Brain microvascular endothelial cell (primary cell): ENCODE measurements around the gene PAIP1.

Experiments used
- DNase-seq: peaks from one replicate; pipeline ENCODE4 v3.0.0-alpha.2; 2020
- H3K27ac ChIP-seq: fragments of 250-450 bp; sonication (Bioruptor Pico); 2 replicates; pipeline ENCODE4 v1.5.1; 2020; ENCODE audit warnings: mild to moderate bottlenecking, moderate library complexity
- H3K27me3 ChIP-seq: fragments of 250-450 bp; sonication (Bioruptor Pico); replicated peaks from 2 replicates; pipeline ENCODE4 v1.5.1; 2020; ENCODE audit warnings: mild to moderate bottlenecking
- H3K36me3 ChIP-seq: fragments of 250-450 bp; sonication (Bioruptor Pico); replicated peaks from 2 replicates; pipeline ENCODE4 v1.5.1; 2020; ENCODE audit warnings: mild to moderate bottlenecking
- H3K4me3 ChIP-seq: 2 replicates; pipeline ENCODE4 v1.5.1; 2011; ENCODE audit warnings: low read depth, mild to moderate bottlenecking, control low read depth, low read length, moderate library complexity
- in situ Hi-C: cut with HindIII; loops from 2 replicates; pipeline ENCODE4 v1.10.0; 2017; ENCODE audit warnings: low sequenced_read_pairs, low pct_ligation_motif_present
- TF ChIP-seq, protein P1 (sequence below): IDR thresholded peaks from 2 replicates; pipeline ENCODE4 v1.5.1; 2011; ENCODE audit warnings: low read depth, mild to moderate bottlenecking, moderate library complexity, low read length, control low read depth, inconsistent platforms; ENCODE audit errors: missing control alignments

The PAIP1 gene

DNA sequence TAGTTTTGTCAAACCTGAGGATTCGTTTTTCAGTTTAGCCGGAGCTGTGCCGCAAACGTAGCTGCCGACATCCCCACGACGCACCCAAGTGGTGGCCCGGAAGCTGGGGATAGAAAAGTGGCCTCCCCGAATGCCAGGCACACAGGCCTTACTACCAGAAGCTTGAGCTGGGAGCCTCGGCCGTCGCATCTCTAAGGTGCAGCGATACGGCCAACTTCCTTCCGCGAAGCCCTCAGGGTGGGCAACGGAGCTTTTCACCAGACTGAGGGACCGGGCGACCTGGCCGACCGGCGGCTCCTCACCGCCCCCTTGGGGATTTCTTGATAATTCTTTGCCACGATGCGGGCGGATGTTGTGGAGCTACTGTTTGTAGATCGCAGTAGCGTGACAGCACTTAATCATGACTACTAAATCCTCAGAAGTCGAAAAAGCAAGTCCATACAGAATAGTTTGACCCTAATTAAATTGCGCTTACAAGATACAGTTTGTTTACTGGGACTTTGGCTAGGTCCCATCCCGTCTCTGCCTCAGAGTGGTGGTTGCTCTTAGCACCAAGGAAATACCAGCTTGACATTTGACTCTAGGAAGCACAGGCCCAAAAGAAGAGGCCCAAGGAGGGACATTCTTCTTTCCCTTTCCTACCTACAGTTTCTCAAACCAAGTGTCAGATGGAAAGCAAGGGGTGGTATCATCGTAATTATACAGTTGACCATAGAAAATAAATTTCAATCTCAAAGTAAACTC lies 72.6 kb downstream of the PAIP1 start:
- Histone ChIP-seq H3K36me3 (no peaks in the 10 kb centered on the region), H3K4me3 (peak overlapping the region; percentile 85), H3K27ac (peak overlapping the region; percentile 93), H3K27me3 (no peaks in the 10 kb centered on the region)
- TF ChIP-seq, protein P1, sequence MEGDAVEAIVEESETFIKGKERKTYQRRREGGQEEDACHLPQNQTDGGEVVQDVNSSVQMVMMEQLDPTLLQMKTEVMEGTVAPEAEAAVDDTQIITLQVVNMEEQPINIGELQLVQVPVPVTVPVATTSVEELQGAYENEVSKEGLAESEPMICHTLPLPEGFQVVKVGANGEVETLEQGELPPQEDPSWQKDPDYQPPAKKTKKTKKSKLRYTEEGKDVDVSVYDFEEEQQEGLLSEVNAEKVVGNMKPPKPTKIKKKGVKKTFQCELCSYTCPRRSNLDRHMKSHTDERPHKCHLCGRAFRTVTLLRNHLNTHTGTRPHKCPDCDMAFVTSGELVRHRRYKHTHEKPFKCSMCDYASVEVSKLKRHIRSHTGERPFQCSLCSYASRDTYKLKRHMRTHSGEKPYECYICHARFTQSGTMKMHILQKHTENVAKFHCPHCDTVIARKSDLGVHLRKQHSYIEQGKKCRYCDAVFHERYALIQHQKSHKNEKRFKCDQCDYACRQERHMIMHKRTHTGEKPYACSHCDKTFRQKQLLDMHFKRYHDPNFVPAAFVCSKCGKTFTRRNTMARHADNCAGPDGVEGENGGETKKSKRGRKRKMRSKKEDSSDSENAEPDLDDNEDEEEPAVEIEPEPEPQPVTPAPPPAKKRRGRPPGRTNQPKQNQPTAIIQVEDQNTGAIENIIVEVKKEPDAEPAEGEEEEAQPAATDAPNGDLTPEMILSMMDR = peak; percentile 82
- peak; percentile 84 for DNase-seq
- in situ Hi-C loops = no loop called here

DNA sequence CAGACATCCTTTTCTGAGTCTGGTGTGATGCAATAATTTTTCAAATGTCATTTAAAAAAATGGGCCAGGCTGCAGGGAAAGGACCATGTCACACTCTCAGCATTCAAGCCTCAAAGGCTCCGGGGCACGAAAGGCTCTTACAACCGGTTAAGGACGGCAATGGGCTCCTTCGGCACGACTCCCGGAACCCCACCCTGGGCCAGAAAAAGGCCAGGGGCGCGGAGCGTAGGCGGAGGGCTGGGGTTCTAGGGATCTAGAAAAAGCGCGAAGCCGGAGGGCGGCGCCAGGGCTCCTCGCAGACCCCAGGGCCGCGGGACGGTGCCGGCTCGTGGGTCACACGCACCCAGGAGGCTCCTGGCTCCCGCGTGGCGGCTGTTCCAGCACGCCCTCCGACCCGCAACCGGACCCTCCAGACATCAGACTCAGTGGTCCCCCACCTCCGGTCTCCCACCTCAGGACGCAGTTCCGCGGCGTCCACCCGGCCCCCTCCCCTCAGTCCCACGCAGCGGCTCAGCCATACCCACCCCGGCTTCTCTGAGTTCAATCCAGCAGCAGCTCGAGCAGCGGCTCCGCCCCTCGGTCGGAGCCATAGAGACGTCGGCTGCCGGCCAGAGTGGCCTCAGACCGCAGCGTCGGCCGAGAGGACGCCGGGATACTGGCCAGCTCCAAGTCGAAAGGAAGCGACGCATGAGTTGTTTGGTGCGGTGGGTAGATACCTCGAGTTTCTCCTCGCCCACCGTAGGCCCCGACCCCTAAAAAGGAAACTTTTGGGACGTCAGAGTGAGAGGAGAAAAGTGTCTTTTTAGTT lies 73.4 kb downstream of the PAIP1 start, which contains the start of gene TMEM267:
TSS of gene TMEM267 (minus strand) at position 568 of the 808 bp plus-strand sequence. CDS start 29,896 bp downstream, outside the sequence.
- peak within 1 kb of the TSS; percentile 93 for H3K27ac ChIP-seq
- in situ Hi-C loops = no loop called here
- peak within 1 kb of the TSS; percentile 85 for H3K4me3 ChIP-seq
- H3K36me3 ChIP-seq = no peaks in the 10 kb centered on the region
- H3K27me3 ChIP-seq = no peaks in the 10 kb centered on the region
- peak; percentile 88 for DNase-seq
- TF ChIP-seq, protein P1 = no peak

DNA sequence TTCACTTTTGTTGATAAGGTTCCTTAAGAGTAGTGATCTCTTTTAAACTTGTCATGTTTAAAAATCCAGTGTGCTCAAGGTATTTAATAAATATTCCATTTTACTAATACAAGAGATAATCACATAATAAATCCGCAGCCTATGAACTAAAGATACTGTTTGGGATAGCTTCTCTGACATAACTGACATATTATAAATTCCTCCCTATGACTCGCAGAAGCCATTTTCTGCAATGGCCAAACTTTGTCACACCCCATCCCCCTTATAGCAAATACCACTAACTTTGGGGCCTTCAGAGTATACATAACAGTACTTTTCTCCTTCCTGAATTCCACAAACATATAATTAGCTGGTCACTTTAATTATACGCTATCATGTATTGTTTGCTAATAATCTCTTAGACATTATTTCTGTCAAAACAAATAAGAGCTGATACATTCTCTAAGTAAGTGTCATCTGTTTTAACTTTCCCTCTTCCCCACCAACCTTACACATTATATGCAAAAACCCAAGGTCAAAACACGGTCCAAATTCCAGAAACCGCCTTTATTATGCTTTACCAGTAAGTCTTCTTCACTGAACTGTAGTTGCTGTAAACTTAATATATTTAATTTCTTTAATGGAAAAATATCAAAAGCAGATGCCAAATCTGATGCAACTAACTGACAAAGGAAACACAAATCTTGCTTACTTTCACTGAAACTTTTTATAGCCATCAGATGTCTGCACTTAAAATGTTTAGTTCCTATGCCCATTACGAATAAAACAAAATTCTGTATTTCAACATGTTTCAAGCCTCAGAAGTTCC lies 74.2 kb downstream of the PAIP1 start:
- no peaks in the 10 kb centered on the region for H3K27me3 ChIP-seq
- H3K36me3 ChIP-seq = no peaks in the 10 kb centered on the region
- peak overlapping the region; percentile 93 for H3K27ac ChIP-seq
- peak overlapping the region; percentile 85 for H3K4me3 ChIP-seq
- DNase-seq = peak; percentile 17
- in situ Hi-C loops = no loop called here
- TF ChIP-seq, protein P1 = no peak
